ENCODE measurements around the gene ZRSR2. TPM values are rescaled to one million over a fixed set of nuclear protein-coding genes. Genes with fewer than 3 reads are reported as not detected.

Gene ZRSR2
- total and polyA plus RNA-seq, 2 of the 13 experiments (the other 11 are each of a cell fraction or from before 2014, with no cell fraction given), result 3.6 to 4.9 TPM

- TF ChIP-seq AFF4 (CRISPR knock-in tag; IDR thresholded peaks at IDR 0.05) (no peak), ZNF441 (CRISPR knock-in tag; IDR thresholded peaks at IDR 0.05; ENCODE audit: borderline replicate concordance) (no peak), REL (CRISPR knock-in tag; conservative IDR thresholded peaks at IDR 0.05) (no peak), NR2F2 (IDR thresholded peaks at IDR 0.05; ENCODE audit: borderline replicate concordance, low read depth) (peak; percentile 71; the same call in 1 of the 2 replicates), RERE (CRISPR knock-in tag; IDR thresholded peaks at IDR 0.05; ENCODE audit: low read depth) (peak; percentile 78; the same call in 1 of the 2 replicates), ZNF710 (CRISPR knock-in tag; IDR thresholded peaks at IDR 0.05; ENCODE audit: borderline replicate concordance) (peak; percentile 70; the same call in 1 of the 2 replicates), GATAD1 (CRISPR knock-in tag; IDR thresholded peaks at IDR 0.05) (no peak), GFI1 (CRISPR knock-in tag; IDR thresholded peaks at IDR 0.05; ENCODE audit: borderline replicate concordance) (no peak), TBX3 (IDR thresholded peaks at IDR 0.05; ENCODE audit: borderline replicate concordance) (no peak), IRX3 (CRISPR knock-in tag; IDR thresholded peaks at IDR 0.05; ENCODE audit: borderline replicate concordance, low read depth) (no peak), ZFAT (CRISPR knock-in tag; conservative IDR thresholded peaks at IDR 0.05) (no peak), PCBP1 (IDR thresholded peaks at IDR 0.05; ENCODE audit: borderline replicate concordance, low read depth, low read length) (no peak), ZSCAN30 (CRISPR knock-in tag; IDR thresholded peaks at IDR 0.05) (no peak), HOXA9 (CRISPR knock-in tag; IDR thresholded peaks at IDR 0.05; ENCODE audit: borderline replicate concordance) (no peak), GATA4 (IDR thresholded peaks at IDR 0.05; ENCODE audit: borderline replicate concordance, low read depth) (peak; percentile 65; the same call in 1 of the 2 replicates), ARNTL (CRISPR knock-in tag; IDR thresholded peaks at IDR 0.05) (no peak), PCBP2 (optimal IDR thresholded peaks at IDR 0.05; ENCODE audit: low read depth, low read length, poor library complexity, severe bottlenecking) (no peak)
These were observed 46.0 kb upstream of the ZRSR2 start (continued) for GRCh38 chrX:15744181-15744867.

All from HepG2 (cell line).